K562 (cell line): Measurements from ENCODE around the gene RBM5. TPM values are rescaled to one million over a fixed set of nuclear protein-coding genes. Genes with fewer than 3 reads are reported as not detected.

ENCODE experiments used
- ATAC-seq: fragments of 200-7000 bp; cut with Tn5 transposase; 3 replicates; pipeline ENCODE4 v1.9.1; 2020; ENCODE audit warnings: moderate library complexity
- BruUV-seq: library from RNA; stranded (reverse); fragments of 400-500 nt; replicated peaks from 2 replicates; lab custom pipeline; 2021; lab: Mats Ljungman, UMichigan
- CTCF ChIA-PET: fragments of 300-600 bp; formaldehyde crosslinking; extraction: SDS; loops from one replicate; lab custom pipeline; 2021; ENCODE audit warnings: low intra/inter-chr PET ratio; lab: Yijun Ruan, JAX
- POLR2A ChIA-PET: fragments of 300-600, 350-650 bp; sonication (Branson Sonifier 250); formaldehyde crosslinking; extraction: SDS; loops from one replicate; lab custom pipeline; 2021; ENCODE audit warnings: antibody characterized with exemption, inconsistent platforms; lab: Yijun Ruan, JAX
- DNase-seq, 4 experiments: peaks; one replicate each; pipeline versions ENCODE4 v3.0.0 to v3.0.0-alpha.2; 2011 to 2018; ENCODE audit warnings: low spot score in 3 of 4, mixed read lengths in 3 of 4; ENCODE audit errors: extremely low read depth in 1 of 4
- FAIRE-seq: peaks from 2 replicates; lab custom pipeline; 2011; peaks lifted over from hg19 to GRCh38; lab: Jason Lieb, UNC
- H2AFZ ChIP-seq: 2 replicates; pipeline ENCODE4 v1.6.0; 2011; ENCODE audit warnings: low read depth, low read length, control low read depth, inconsistent platforms
- H3K27ac ChIP-seq: fragments of 200-600 bp; 3 replicates; pipeline ENCODE4 v1.8.0; 2011; ENCODE audit warnings: low read depth, mild to moderate bottlenecking, control low read depth, inconsistent platforms, low read length, moderate library complexity, mixed read lengths; ENCODE audit errors: extremely low read depth
- H3K27me3 ChIP-seq, 2 experiments: fragments of 300-600 bp in 1 of 2; 2 replicates in 1 of 2; 3 replicates in 1 of 2; pipeline versions ENCODE4 v1.6.0 to v1.8.0; 2011; ENCODE audit warnings: inconsistent platforms in 2 of 2, low read length in 2 of 2, mild to moderate bottlenecking in 1 of 2, mixed read lengths in 1 of 2, moderate library complexity in 1 of 2; ENCODE audit not compliant: control insufficient read depth in 2 of 2, insufficient read depth in 2 of 2
- H3K36me3 ChIP-seq: fragments of 300-600 bp; 3 replicates; pipeline ENCODE4 v1.8.0; 2011; ENCODE audit warnings: mild to moderate bottlenecking, low read length, inconsistent platforms; ENCODE audit not compliant: control insufficient read depth, insufficient read depth
- H3K4me1 ChIP-seq, 2 experiments: fragments of 200-600 bp in 1 of 2; replicated peaks in 1 of 2; 2 replicates in 1 of 2; 3 replicates in 1 of 2; pipeline versions ENCODE4 v1.5.1 to v1.8.0; 2011; ENCODE audit warnings: inconsistent platforms in 2 of 2, low read length in 2 of 2, mild to moderate bottlenecking in 1 of 2, mixed read lengths in 1 of 2, moderate library complexity in 1 of 2; ENCODE audit not compliant: control insufficient read depth in 2 of 2, insufficient read depth in 2 of 2
- H3K4me2 ChIP-seq: 2 replicates; pipeline ENCODE4 v1.6.1; 2011; ENCODE audit warnings: low read length, control low read depth, inconsistent platforms, mixed read lengths; ENCODE audit not compliant: insufficient read depth
- H3K4me3 ChIP-seq: fragments of 200-600 bp; sonication (generic), shearing (Covaris generic); 2 replicates; pipeline ENCODE4 v1.5.1; 2016; ENCODE audit warnings: control low read depth, inconsistent platforms
- H3K79me2 ChIP-seq: fragments of 200-600 bp; 3 replicates; pipeline ENCODE4 v1.8.0; 2011; ENCODE audit warnings: low read length, inconsistent platforms; ENCODE audit not compliant: control insufficient read depth, insufficient read depth
- H3K9ac ChIP-seq, 2 experiments: 2 replicates each; pipeline versions ENCODE4 v1.6.0 to v1.6.1; 2011; ENCODE audit warnings: low read depth in 2 of 2, low read length in 2 of 2, control low read depth in 1 of 2, inconsistent platforms in 1 of 2, mild to moderate bottlenecking in 1 of 2, mixed read lengths in 1 of 2; ENCODE audit not compliant: insufficient read depth in 1 of 2
- H3K9me1 ChIP-seq: one replicate; pipeline ENCODE4 v1.6.0; 2011; ENCODE audit warnings: inconsistent platforms, mild to moderate bottlenecking, low read length, moderate library complexity; ENCODE audit not compliant: control insufficient read depth, insufficient read depth
- H3K9me3 ChIP-seq: replicated peaks from 2 replicates; pipeline ENCODE4 v1.5.1; 2011; ENCODE audit warnings: low read depth, low read length, inconsistent platforms; ENCODE audit not compliant: control insufficient read depth, insufficient read depth
- H4K20me1 ChIP-seq: replicated peaks from 2 replicates; pipeline ENCODE4 v1.6.1; 2011; ENCODE audit warnings: low read length, inconsistent platforms, mixed read lengths; ENCODE audit not compliant: control insufficient read depth, insufficient read depth
- ATF2 ChIP-seq: sonication (generic); formaldehyde crosslinking; IDR thresholded peaks from 2 replicates; pipeline ENCODE4 v1.8.1; 2022; ENCODE audit warnings: missing genetic modification reagents
- CBX8 ChIP-seq: fragments of 200-600 bp; sonication (generic); IDR thresholded peaks from 2 replicates; pipeline ENCODE4 v1.6.1; 2012; ENCODE audit warnings: borderline replicate concordance, mixed run types, low read depth, mild to moderate bottlenecking, moderate library complexity, mixed read lengths, low read length, control low read depth, inconsistent platforms; ENCODE audit not compliant: poor library complexity, severe bottlenecking; ENCODE audit errors: extremely low read depth
- CREB3L1 ChIP-seq: fragments of 450-650 bp; IDR thresholded peaks from 2 replicates; pipeline ENCODE4 v1.6.1; 2014; ENCODE audit warnings: low read depth, mild to moderate bottlenecking, moderate library complexity, borderline replicate concordance
- ELF4 ChIP-seq: fragments of 450-650 bp; formaldehyde crosslinking; IDR thresholded peaks from 2 replicates; pipeline ENCODE4 v1.4.0; 2022; ENCODE audit warnings: missing genetic modification characterization
- MECOM ChIP-seq: fragments of 250-450 bp; sonication (Bioruptor Pico); IDR thresholded peaks from 2 replicates; pipeline ENCODE4 v1.8.0; 2022; ENCODE audit warnings: inconsistent platforms
- NKRF ChIP-seq: fragments of 450-650 bp; IDR thresholded peaks from 2 replicates; pipeline ENCODE4 v1.6.1; 2016; ENCODE audit warnings: borderline replicate concordance
- TCF7L2 ChIP-seq: fragments of 150-350 bp; IDR thresholded peaks from 2 replicates; pipeline ENCODE4 v1.6.1; 2016; ENCODE audit warnings: low read depth, mild to moderate bottlenecking, low read length, moderate library complexity
- ZBTB12 ChIP-seq: fragments of 250-450 bp; sonication (Bioruptor Pico); IDR thresholded peaks from 2 replicates; pipeline ENCODE4 v1.4.0; 2020
- ZFP1 ChIP-seq: fragments of 450-650 bp; formaldehyde crosslinking; IDR thresholded peaks from 2 replicates; pipeline ENCODE4 v1.4.0; 2020; ENCODE audit warnings: mild to moderate bottlenecking, mixed read lengths
- ZNF140 ChIP-seq: fragments of 250-450 bp; sonication (Bioruptor Pico); IDR thresholded peaks from 2 replicates; pipeline ENCODE4 v1.8.0; 2021; ENCODE audit warnings: moderate library complexity, mild to moderate bottlenecking, inconsistent platforms
- ZNF324 ChIP-seq: fragments of 250-450 bp; sonication (Bioruptor Pico); IDR thresholded peaks from 2 replicates; pipeline ENCODE4 v1.4.0; 2020; ENCODE audit warnings: mild to moderate bottlenecking
- ZNF449 ChIP-seq: fragments of 250-450 bp; sonication (Bioruptor Pico); IDR thresholded peaks from 2 replicates; pipeline ENCODE4 v1.8.0; 2022; ENCODE audit warnings: moderate library complexity, mild to moderate bottlenecking, inconsistent platforms
- WGBS: fragments of 100-300 bp; shearing (Covaris generic); methylation state at CpG from one replicate; pipeline ENCODE4 v1.1.6; 2016; ENCODE audit warnings: low coverage, mixed read lengths; ENCODE audit not compliant: insufficient coverage; ENCODE audit errors: missing lambda C conversion rate; 5-methylcytosine and 5-hydroxymethylcytosine counted together
- in situ Hi-C: fragments of 300-500 bp; cut with MboI; formaldehyde crosslinking; loops from 4 replicates; pipeline ENCODE4 v1.15.0; 2018; ENCODE audit warnings: inconsistent platforms, mixed read lengths
- intact Hi-C: fragments of 100-400 bp; cut with micrococcal nuclease; formaldehyde crosslinking; loops from 2 replicates; pipeline ENCODE4 v1.14.2; 2022
- polyA plus RNA-seq, 8 experiments: library from polyadenylated mRNA; depleted of rRNA in 4 of 8; stranded (reverse) in 5 of 8; unstranded in 3 of 8; fragments of >200 nt; fragmentation: Nextera tagmentation in 2 of 8; fragmentation: Illumina TruSeq in 1 of 8; extraction: Ambion mirVana in 2 of 8; extraction: Trizol in 1 of 8; gene quantifications; 2 replicates each; pipeline versions ENCODE4 v1.2.1 to v1.2.3, GENCODE V29; 2011 to 2014; ENCODE audit warnings: inconsistent platforms in 1 of 8, missing spikeins in 1 of 8
- total RNA-seq, 7 experiments: library from RNA; depleted of rRNA in 6 of 7; stranded (reverse); fragments of >200 nt in 6 of 7; fragmentation: Illumina TruSeq in 2 of 7; extraction: Trizol in 2 of 7; gene quantifications; 2 replicates each; pipeline versions ENCODE4 v1.2.1 to v1.2.3, GENCODE V29; 2011 to 2021; ENCODE audit warnings: low replicate concordance in 1 of 7

The RBM5 gene
- total and polyA plus RNA-seq, 9 of the 15 experiments (the other 6 are each of a cell fraction or from before 2014, with no cell fraction given): 24.5 to 153 (median 81.6) TPM

- Histone ChIP-seq H3K4me3 (no peak overlapping the region), H3K9ac (no peak overlapping the region), H2AFZ (no peak overlapping the region), H4K20me1 (no peaks in the 10 kb centered on the region), H3K4me2 (no peak overlapping the region), H3K9me3 (no peaks in the 10 kb centered on the region), H3K9me1 (no peaks in the 10 kb centered on the region), H3K27me3 (peaks cover 0 to 13% of the 10 kb centered on the region in 2 experiments; a peak in 2 of 5 replicates), H3K79me2 (no peaks in the 10 kb centered on the region), H3K4me1 (no peaks in the 10 kb centered on the region; a peak in 1 of 5 replicates), H3K27ac (no peak overlapping the region), H3K36me3 (no peaks in the 10 kb centered on the region)
- POLR2A ChIA-PET: interaction anchor here (1.6 to 1.7 kb wide), 2 partner anchors 10 kb away, joined by 4 to 10 read pairs; no protein-coding TSS in a partner anchor
- in situ Hi-C loops (no loop called here), intact Hi-C loops (no loop called here)
- DNase-seq (no peak), ATAC-seq (no peak), FAIRE-seq (no peak)
- 4% methylated on average over 3 of the region's 4 CpGs for WGBS
- CTCF ChIA-PET: no interaction called here
- no TSS peak for BruUV-seq
- TF ChIP-seq ZNF140 (CRISPR knock-in tag) (no peak), ZNF449 (CRISPR knock-in tag) (no peak), ZBTB12 (CRISPR knock-in tag) (no peak), ZFP1 (CRISPR knock-in tag) (no peak), ZNF324 (CRISPR knock-in tag) (no peak), CBX8 (no peak), CREB3L1 (no peak), TCF7L2 (no peak), MECOM (CRISPR knock-in tag) (no peak), NKRF (no peak), ELF4 (no peak), ATF2 (no peak)
Observed at GRCh38 chr3:50133283-50133615, 44.5 kb downstream of the RBM5 start.
